Colon (tissue), 2 donors: ENCODE data around the gene NLE1.

Experiments used
- FAIRE-seq: peaks from 2 replicates; lab custom pipeline; 2012; peaks lifted over from hg19 to GRCh38; lab: Jason Lieb, UNC
- donor health status: control.
- donor health status: control.

Gene NLE1

GRCh38 chr17:35086164-35086563 is 55.9 kb downstream of the NLE1 start:
- no peak for FAIRE-seq

- no peak for FAIRE-seq
Observed at GRCh38 chr17:35084987-35085386, 57.1 kb downstream of the NLE1 start.

GRCh38 chr17:35083071-35083470 is 59.0 kb downstream of the NLE1 start:
- no peak for FAIRE-seq

GRCh38 chr17:35082073-35082657 is 59.9 kb downstream of the NLE1 start:
- FAIRE-seq = no peak

- FAIRE-seq = no peak
Observed at GRCh38 chr17:35081638-35082037, 60.5 kb downstream of the NLE1 start.

GRCh38 chr17:35080536-35080935 is 61.6 kb downstream of the NLE1 start:
- no peak for FAIRE-seq

GRCh38 chr17:35079547-35080423 is 62.3 kb downstream of the NLE1 start:
- FAIRE-seq = no peak
